ENCODE measurements around the gene RPRD1B. TPM values are rescaled to one million over a fixed set of nuclear protein-coding genes. Genes with fewer than 3 reads are reported as not detected.

RPRD1B gene
- total RNA-seq, 1 experiment from 2014 or later = 42.6 TPM

DNA sequence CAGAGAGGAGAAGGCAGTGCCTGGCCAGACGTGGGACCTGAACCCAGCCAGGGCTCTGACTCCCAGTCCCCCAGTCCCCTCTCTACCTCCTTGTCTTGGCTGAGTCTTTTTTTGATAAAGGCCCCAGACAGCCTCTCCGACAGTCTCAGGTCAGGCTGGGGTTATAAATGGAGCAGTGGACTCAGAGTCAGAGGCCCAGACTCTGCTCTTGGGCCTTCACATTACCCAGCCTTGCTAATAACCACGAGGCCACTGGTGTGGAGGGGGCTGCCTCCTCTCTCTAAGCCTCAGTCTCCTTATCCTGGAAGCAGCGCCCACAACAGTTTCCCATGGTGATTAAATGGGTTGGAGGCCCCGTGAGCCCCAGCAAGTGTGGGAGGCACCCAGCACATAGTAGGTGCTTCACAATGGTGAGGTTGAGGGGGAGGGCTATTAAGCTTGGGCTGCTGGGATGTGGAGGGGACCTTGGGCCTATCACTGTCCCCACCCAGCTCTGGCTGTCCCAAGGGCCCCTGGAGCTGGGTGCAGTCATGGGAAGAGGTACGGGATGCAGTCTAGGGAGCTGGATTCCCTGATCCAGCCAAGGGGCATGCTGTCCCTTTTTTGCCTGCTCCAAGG is 95.8 kb downstream of the RPRD1B start:
- TF ChIP-seq, protein P1, sequence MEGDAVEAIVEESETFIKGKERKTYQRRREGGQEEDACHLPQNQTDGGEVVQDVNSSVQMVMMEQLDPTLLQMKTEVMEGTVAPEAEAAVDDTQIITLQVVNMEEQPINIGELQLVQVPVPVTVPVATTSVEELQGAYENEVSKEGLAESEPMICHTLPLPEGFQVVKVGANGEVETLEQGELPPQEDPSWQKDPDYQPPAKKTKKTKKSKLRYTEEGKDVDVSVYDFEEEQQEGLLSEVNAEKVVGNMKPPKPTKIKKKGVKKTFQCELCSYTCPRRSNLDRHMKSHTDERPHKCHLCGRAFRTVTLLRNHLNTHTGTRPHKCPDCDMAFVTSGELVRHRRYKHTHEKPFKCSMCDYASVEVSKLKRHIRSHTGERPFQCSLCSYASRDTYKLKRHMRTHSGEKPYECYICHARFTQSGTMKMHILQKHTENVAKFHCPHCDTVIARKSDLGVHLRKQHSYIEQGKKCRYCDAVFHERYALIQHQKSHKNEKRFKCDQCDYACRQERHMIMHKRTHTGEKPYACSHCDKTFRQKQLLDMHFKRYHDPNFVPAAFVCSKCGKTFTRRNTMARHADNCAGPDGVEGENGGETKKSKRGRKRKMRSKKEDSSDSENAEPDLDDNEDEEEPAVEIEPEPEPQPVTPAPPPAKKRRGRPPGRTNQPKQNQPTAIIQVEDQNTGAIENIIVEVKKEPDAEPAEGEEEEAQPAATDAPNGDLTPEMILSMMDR (IDR thresholded peaks at IDR 0.05; ENCODE audit: unreplicated experiment) = no peak
- DNase-seq (ENCODE audit: unreplicated experiment) = no peak
- Mint-ChIP-seq H3K27ac (ENCODE audit: low read depth, unreplicated experiment) (no peak overlapping the region), H3K27me3 (ENCODE audit: insufficient read depth, unreplicated experiment) (no peaks in the 10 kb centered on the region), H3K4me3 (ENCODE audit: unreplicated experiment) (no peak overlapping the region), H3K4me1 (ENCODE audit: insufficient read depth, unreplicated experiment) (peaks cover 27% of the 10 kb centered on the region), H3K9me3 (ENCODE audit: unreplicated experiment) (no peaks in the 10 kb centered on the region), H3K36me3 (ENCODE audit: insufficient read depth, unreplicated experiment) (no peaks in the 10 kb centered on the region)
- BruUV-seq (replicated peaks) = no TSS peak
- ChIA-PET CTCF (interaction anchor here (0.7 to 3.0 kb wide), 3 partner anchors 13 to 92 kb away, joined by 3 to 19 read pairs (median 4); no protein-coding TSS in a partner anchor), POLR2A (interaction anchor here (0.7 kb wide), 2 partner anchors 11 to 274 kb away, joined by 3 read pairs; no protein-coding TSS in a partner anchor)
- intact Hi-C loops (cut with micrococcal nuclease) = no loop called here

DNA sequence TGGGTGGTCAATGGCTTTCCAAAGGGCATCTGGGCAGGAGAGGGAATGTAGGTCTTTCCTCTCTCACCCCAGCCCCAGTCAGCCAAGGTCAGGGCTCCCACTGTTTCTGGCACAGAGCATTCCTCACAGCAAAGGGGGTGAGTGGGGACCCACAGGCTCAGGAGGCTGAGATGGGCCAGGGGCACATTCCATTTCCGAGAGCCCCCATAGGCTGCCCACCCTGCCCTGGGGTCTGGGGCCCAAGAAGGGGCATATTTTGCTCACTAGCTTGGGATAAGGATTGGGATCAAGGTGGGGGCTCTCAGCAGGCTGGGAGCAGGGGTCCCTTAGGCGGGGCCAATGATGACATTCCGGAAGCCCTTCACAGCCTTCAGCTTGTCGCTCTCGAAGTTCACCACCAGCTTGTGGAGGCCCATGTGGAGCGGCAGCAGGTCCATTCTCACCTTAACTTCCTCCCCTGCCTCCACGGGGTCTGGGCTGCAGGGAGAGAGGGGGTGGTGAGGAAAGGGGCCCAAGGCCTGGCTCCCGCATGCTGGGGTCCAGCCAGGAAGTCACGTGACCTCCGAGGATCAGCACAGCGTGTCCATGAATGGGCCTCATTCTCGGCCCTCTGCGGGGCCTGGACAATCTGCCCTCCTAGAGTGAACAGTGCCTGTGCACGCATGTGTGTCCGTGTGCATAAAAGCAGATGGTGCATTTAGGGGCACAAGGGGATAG is 96.5 kb downstream of the RPRD1B start:
- TF ChIP-seq, protein P1 (IDR thresholded peaks at IDR 0.05; ENCODE audit: unreplicated experiment) = no peak
- ChIA-PET CTCF (interaction anchor here (0.7 to 3.0 kb wide), 5 partner anchors 12 to 91 kb away, joined by 3 to 19 read pairs (median 6); no protein-coding TSS in a partner anchor), POLR2A (interaction anchor here (0.7 to 2.1 kb wide), 3 partner anchors 11 to 275 kb away, joined by 3 to 9 read pairs (median 3); no protein-coding TSS in a partner anchor)
- Mint-ChIP-seq H3K4me1 (ENCODE audit: insufficient read depth, unreplicated experiment) (peaks cover 31% of the 10 kb centered on the region), H3K9me3 (ENCODE audit: unreplicated experiment) (no peaks in the 10 kb centered on the region), H3K36me3 (ENCODE audit: insufficient read depth, unreplicated experiment) (no peaks in the 10 kb centered on the region), H3K27ac (ENCODE audit: low read depth, unreplicated experiment) (no peak overlapping the region), H3K4me3 (ENCODE audit: unreplicated experiment) (no peak overlapping the region), H3K27me3 (ENCODE audit: insufficient read depth, unreplicated experiment) (no peaks in the 10 kb centered on the region)
- DNase-seq (ENCODE audit: unreplicated experiment) = no peak
- BruUV-seq (replicated peaks) = no TSS peak
- intact Hi-C loops (cut with micrococcal nuclease) = no loop called here

GRCh38 chr20:38130687-38131587 is 97.4 kb downstream of the RPRD1B start:
- CTCF ChIA-PET = interaction anchor here (0.9 to 3.0 kb wide), 7 partner anchors 14 to 746 kb away, joined by 3 to 19 read pairs (median 4); partner anchors contain the start of gene TGM2
- H3K27me3 Mint-ChIP-seq (ENCODE audit: insufficient read depth, unreplicated experiment) = no peaks in the 10 kb centered on the region
- POLR2A ChIA-PET = interaction anchor here (2.1 kb wide), 1 partner anchor 13 kb away, joined by 9 read pairs; no protein-coding TSS in a partner anchor
- H3K4me1 Mint-ChIP-seq (ENCODE audit: insufficient read depth, unreplicated experiment) = peaks cover 23% of the 10 kb centered on the region
- H3K27ac Mint-ChIP-seq (ENCODE audit: low read depth, unreplicated experiment) = no peak overlapping the region
- no peaks in the 10 kb centered on the region for H3K9me3 Mint-ChIP-seq (ENCODE audit: unreplicated experiment)
- BruUV-seq (replicated peaks) = no TSS peak
- DNase-seq (ENCODE audit: unreplicated experiment) = no peak
- intact Hi-C loops (cut with micrococcal nuclease) = no loop called here
- no peak overlapping the region for H3K4me3 Mint-ChIP-seq (ENCODE audit: unreplicated experiment)
- TF ChIP-seq, protein P1 (IDR thresholded peaks at IDR 0.05; ENCODE audit: unreplicated experiment) = no peak
- no peaks in the 10 kb centered on the region for H3K36me3 Mint-ChIP-seq (ENCODE audit: insufficient read depth, unreplicated experiment)

Data from MCF 10A (cell line).